Gastroesophageal sphincter (tissue), 4 donors: ENCODE measurements around the gene SHKBP1. TPM values are rescaled to one million over a fixed set of nuclear protein-coding genes. Genes with fewer than 3 reads are reported as not detected.

Source experiments
- ATAC-seq: fragments of 150-250 bp; one replicate; pipeline ENCODE4 v1.9.1; 2016; ENCODE audit warnings: mild to moderate bottlenecking, moderate library complexity
- H3K27ac ChIP-seq, 4 donors: fragments of 200-600 bp; sonication (generic) in 3 of 4; 1 replicate in 3 of 4; 2 replicates in 1 of 4; pipeline ENCODE4 v1.5.1; 2016 to 2019
- H3K27me3 ChIP-seq: fragments of 200-600 bp; sonication (generic); one replicate; pipeline ENCODE4 v1.5.1; 2019
- H3K36me3 ChIP-seq, 2 donors: fragments of 200-600 bp; sonication (generic); one replicate each; pipeline ENCODE4 v1.5.1; 2019; ENCODE audit warnings: control low read depth in 1 of 2
- H3K4me1 ChIP-seq, 3 donors: fragments of 200-600 bp; sonication (generic); 1 replicate in 2 of 3; 2 replicates in 1 of 3; pipeline ENCODE4 v1.5.1; 2016 to 2019; ENCODE audit warnings: control low read depth in 2 of 3
- H3K4me3 ChIP-seq, 2 donors: fragments of 200-600 bp; sonication (generic); one replicate each; pipeline ENCODE4 v1.5.1; 2019; ENCODE audit warnings: mild to moderate bottlenecking in 1 of 2, moderate library complexity in 1 of 2
- H3K9me3 ChIP-seq, 3 donors: fragments of 200-600 bp; sonication (generic); one replicate each; pipeline ENCODE4 v1.5.1; 2017 to 2019; ENCODE audit warnings: control low read depth in 2 of 3
- CTCF ChIP-seq, 4 experiments: fragments of 200-600 bp in 2 of 4; fragments of 450-650 bp in 2 of 4; sonication (generic) in 1 of 4; IDR thresholded peaks; one replicate each; pipeline ENCODE4 v1.5.1; 2017 to 2019; ENCODE audit warnings: antibody characterized with exemption in 4 of 4, mild to moderate bottlenecking in 2 of 4, moderate library complexity in 2 of 4
- EP300 ChIP-seq: sonication (generic); formaldehyde crosslinking; IDR thresholded peaks from one replicate; pipeline ENCODE4 v1.6.1; 2017; ENCODE audit warnings: antibody characterized with exemption, mild to moderate bottlenecking
- POLR2A ChIP-seq, 2 donors: fragments of 450-650 bp; IDR thresholded peaks; one replicate each; pipeline ENCODE4 v1.6.1; 2017; ENCODE audit warnings: antibody characterized with exemption in 2 of 2, mild to moderate bottlenecking in 2 of 2, moderate library complexity in 1 of 2
- POLR2AphosphoS5 ChIP-seq: sonication (generic); formaldehyde crosslinking; IDR thresholded peaks from one replicate; pipeline ENCODE4 v1.6.1; 2017; ENCODE audit warnings: antibody characterized with exemption
- WGBS, 2 donors: methylation state at CpG; one replicate each; pipeline ENCODE4 v1.1.5; 2018; ENCODE audit warnings: low coverage in 1 of 2; 5-methylcytosine and 5-hydroxymethylcytosine counted together
- total RNA-seq, 4 donors: library from RNA; depleted of rRNA; stranded (reverse); fragments of >200 nt; gene quantifications; one replicate each; pipeline ENCODE4 v1.1.0, GENCODE V29; 2016

The SHKBP1 gene
- total RNA-seq, 4 donors from 2014 or later = 30.3 to 50.1 (median 37.7) TPM

- no peak for TF ChIP-seq EP300
- no peak for TF ChIP-seq POLR2A (IDR thresholded peaks at IDR 0.05)
- no peak for TF ChIP-seq CTCF (IDR thresholded peaks at IDR 0.05)
- no peak for TF ChIP-seq POLR2AphosphoS5
- no CpG with 5 or more reads among the region's 13 CpGs for WGBS, 2 donors
- peaks cover 0 to 58% of the 10 kb centered on the region in 2 donors for H3K36me3 ChIP-seq
- no peak overlapping the region for H3K27ac ChIP-seq
- no peaks in the 10 kb centered on the region for H3K27me3 ChIP-seq
- ATAC-seq = no peak
- no peaks in the 10 kb centered on the region for H3K9me3 ChIP-seq
- H3K4me3 ChIP-seq = no peak overlapping the region
- peaks cover 0 to 28% (median 3%) of the 10 kb centered on the region in 3 donors for H3K4me1 ChIP-seq
Observed at GRCh38 chr19:40580619-40581018, 3.9 kb downstream of the SHKBP1 start.

- Histone ChIP-seq H3K27me3 (no peaks in the 10 kb centered on the region), H3K4me1 (peaks cover 0 to 19% (median 3%) of the 10 kb centered on the region in 3 donors), H3K27ac (no peak overlapping the region), H3K4me3 (no peak overlapping the region), H3K36me3 (peaks cover 0 to 68% of the 10 kb centered on the region in 2 donors), H3K9me3 (no peaks in the 10 kb centered on the region)
- WGBS, 2 donors = 96 to 100% methylated on average over 1 to 4 of the region's 5 CpGs
- ATAC-seq = no peak
- TF ChIP-seq POLR2AphosphoS5 (no peak), EP300 (no peak), CTCF (IDR thresholded peaks at IDR 0.05) (no peak), POLR2A (IDR thresholded peaks at IDR 0.05) (no peak)
Observed at GRCh38 chr19:40581531-40581930, 4.9 kb downstream of the SHKBP1 start.

GRCh38 chr19:40582467-40582866, 5.8 kb downstream of the SHKBP1 start:
- ATAC-seq = no peak
- H3K4me1 ChIP-seq = peaks cover 0 to 13% (median 2%) of the 10 kb centered on the region in 3 donors
- no peak for TF ChIP-seq EP300
- TF ChIP-seq POLR2A (IDR thresholded peaks at IDR 0.05) = no peak
- no peak for TF ChIP-seq CTCF (IDR thresholded peaks at IDR 0.05)
- no peak overlapping the region for H3K27ac ChIP-seq
- peaks cover 0 to 77% of the 10 kb centered on the region in 2 donors for H3K36me3 ChIP-seq
- no peaks in the 10 kb centered on the region for H3K27me3 ChIP-seq
- 80 to 83% methylated on average over 1 of the region's 2 CpGs for WGBS, 2 donors
- no peak overlapping the region for H3K4me3 ChIP-seq
- H3K9me3 ChIP-seq = no peaks in the 10 kb centered on the region

- ATAC-seq = no peak
- Histone ChIP-seq H3K27ac (no peak overlapping the region), H3K36me3 (peaks cover 0 to 85% of the 10 kb centered on the region in 2 donors), H3K9me3 (no peaks in the 10 kb centered on the region), H3K4me1 (peaks cover 0 to 5% (median 0%) of the 10 kb centered on the region in 3 donors), H3K4me3 (no peak overlapping the region), H3K27me3 (no peaks in the 10 kb centered on the region)
- TF ChIP-seq POLR2A (IDR thresholded peaks at IDR 0.05) (no peak), EP300 (no peak), CTCF (IDR thresholded peaks at IDR 0.05) (no peak), POLR2AphosphoS5 (no peak)
- 60 to 66% methylated on average over 1 to 5 of the region's 14 CpGs for WGBS, 2 donors
Observed at GRCh38 chr19:40583283-40583682, 6.6 kb downstream of the SHKBP1 start.

GRCh38 chr19:40584007-40584406, 7.3 kb downstream of the SHKBP1 start:
- no peak for ATAC-seq
- Histone ChIP-seq H3K4me1 (no peaks in the 10 kb centered on the region), H3K36me3 (peaks cover 0 to 92% of the 10 kb centered on the region in 2 donors), H3K4me3 (no peak overlapping the region), H3K27ac (no peak overlapping the region), H3K27me3 (no peaks in the 10 kb centered on the region), H3K9me3 (no peaks in the 10 kb centered on the region)
- TF ChIP-seq EP300 (no peak), POLR2AphosphoS5 (no peak), CTCF (IDR thresholded peaks at IDR 0.05) (no peak), POLR2A (IDR thresholded peaks at IDR 0.05) (no peak)
- 87 to 100% methylated on average over 1 to 5 of the region's 5 CpGs for WGBS, 2 donors
